B cell (primary cell): Measurements from ENCODE around the gene PCDHGA10.

Experiments
- EZH2 ChIP-seq: IDR thresholded peaks from 2 replicates; pipeline ENCODE4 v1.6.1; 2012; ENCODE audit warnings: borderline replicate concordance, low read depth, mild to moderate bottlenecking, moderate library complexity, low read length; ENCODE audit not compliant: insufficient read depth, poor library complexity, severe bottlenecking
- TF ChIP-seq, protein P1 (sequence below): fragments of 200-600 bp; IDR thresholded peaks from one replicate; pipeline ENCODE4 v1.8.0; 2022; ENCODE audit warnings: antibody characterized with exemption, mild to moderate bottlenecking

- TF ChIP-seq, protein P1, sequence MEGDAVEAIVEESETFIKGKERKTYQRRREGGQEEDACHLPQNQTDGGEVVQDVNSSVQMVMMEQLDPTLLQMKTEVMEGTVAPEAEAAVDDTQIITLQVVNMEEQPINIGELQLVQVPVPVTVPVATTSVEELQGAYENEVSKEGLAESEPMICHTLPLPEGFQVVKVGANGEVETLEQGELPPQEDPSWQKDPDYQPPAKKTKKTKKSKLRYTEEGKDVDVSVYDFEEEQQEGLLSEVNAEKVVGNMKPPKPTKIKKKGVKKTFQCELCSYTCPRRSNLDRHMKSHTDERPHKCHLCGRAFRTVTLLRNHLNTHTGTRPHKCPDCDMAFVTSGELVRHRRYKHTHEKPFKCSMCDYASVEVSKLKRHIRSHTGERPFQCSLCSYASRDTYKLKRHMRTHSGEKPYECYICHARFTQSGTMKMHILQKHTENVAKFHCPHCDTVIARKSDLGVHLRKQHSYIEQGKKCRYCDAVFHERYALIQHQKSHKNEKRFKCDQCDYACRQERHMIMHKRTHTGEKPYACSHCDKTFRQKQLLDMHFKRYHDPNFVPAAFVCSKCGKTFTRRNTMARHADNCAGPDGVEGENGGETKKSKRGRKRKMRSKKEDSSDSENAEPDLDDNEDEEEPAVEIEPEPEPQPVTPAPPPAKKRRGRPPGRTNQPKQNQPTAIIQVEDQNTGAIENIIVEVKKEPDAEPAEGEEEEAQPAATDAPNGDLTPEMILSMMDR: no peak
- TF ChIP-seq EZH2: no peak
Observed at GRCh38 chr5:141384471-141385267, 28.1 kb upstream of the PCDHGA10 start.
